T-helper 1 cell (primary cell): ENCODE data around the gene ZNF438.
"Not testable (repeated sequence)": the region's sequence is repeated elsewhere in the genome, so short reads cannot be mapped to it uniquely, and the experiment has no call there.

Experiments
- DNase-seq, 5 donors: peaks; one replicate each; pipeline ENCODE4 v3.0.0-alpha.2; 2012 to 2020

Gene ZNF438

GRCh38 chr10:30984563-30985328 lies 46.9 kb downstream of the ZNF438 start:
- no peak for DNase-seq

- DNase-seq = not testable (repeated sequence)
These were observed 48.5 kb downstream of the ZNF438 start for GRCh38 chr10:30983209-30983608.

- no peak for DNase-seq
These were observed 50.6 kb downstream of the ZNF438 start for GRCh38 chr10:30980951-30981616.

GRCh38 chr10:30979956-30980355 lies 51.7 kb downstream of the ZNF438 start:
- no peak for DNase-seq

GRCh38 chr10:30978843-30979242 lies 52.8 kb downstream of the ZNF438 start:
- DNase-seq = no peak

GRCh38 chr10:30977385-30977784 lies 54.3 kb downstream of the ZNF438 start:
- DNase-seq = no peak

GRCh38 chr10:30974773-30975415 lies 56.8 kb downstream of the ZNF438 start:
- no peak for DNase-seq

GRCh38 chr10:30974355-30974754 lies 57.3 kb downstream of the ZNF438 start:
- no peak for DNase-seq

GRCh38 chr10:30973737-30974136 lies 57.9 kb downstream of the ZNF438 start:
- no peak for DNase-seq

- DNase-seq = no peak
These were observed 60.8 kb downstream of the ZNF438 start for GRCh38 chr10:30970760-30971460.

GRCh38 chr10:30968711-30969110 lies 63.0 kb downstream of the ZNF438 start:
- no peak for DNase-seq

GRCh38 chr10:30967650-30968410 lies 63.8 kb downstream of the ZNF438 start:
- DNase-seq = no peak

- DNase-seq = peak in 1 of 5 donors; percentile 10
These were observed 67.4 kb downstream of the ZNF438 start for GRCh38 chr10:30963992-30964930.

GRCh38 chr10:30962522-30962921 lies 69.1 kb downstream of the ZNF438 start:
- DNase-seq = no peak

- DNase-seq = no peak
These were observed 71.8 kb downstream of the ZNF438 start for GRCh38 chr10:30959836-30960210.

- DNase-seq = not testable (repeated sequence)
These were observed 82.4 kb downstream of the ZNF438 start for GRCh38 chr10:30949218-30949617.

GRCh38 chr10:30944005-30944404 lies 87.7 kb downstream of the ZNF438 start:
- DNase-seq = no peak

GRCh38 chr10:30943451-30943850 lies 88.2 kb downstream of the ZNF438 start:
- no peak for DNase-seq

- no peak for DNase-seq
These were observed 91.4 kb downstream of the ZNF438 start for GRCh38 chr10:30940256-30940655.

- DNase-seq = no peak
These were observed 91.9 kb downstream of the ZNF438 start for GRCh38 chr10:30939643-30940251.

GRCh38 chr10:30935078-30935477 lies 96.6 kb downstream of the ZNF438 start:
- no peak for DNase-seq
